ENCODE results near the gene CWC27.

GRCh38 chr5:64930672-64931318 lies 162.1 kb downstream of the CWC27 start:
- TF ChIP-seq TAF1 (IDR thresholded peaks at IDR 0.05; ENCODE audit: borderline replicate concordance, low read depth, low read length) (no peak), POLR2A (IDR thresholded peaks at IDR 0.05; ENCODE audit: low read depth, low read length) (no peak)
